Activated CD8-positive, alpha-beta memory T cell treated with anti-CD3 and anti-CD28 coated beads for 4 hours (primary cell): ENCODE measurements around the gene ADAM23.

ENCODE experiments used
- DNase-seq, 2 donors: peaks; one replicate each; pipeline ENCODE4 v3.0.0-alpha.2; 2020; ENCODE audit warnings: low read depth in 2 of 2

ADAM23 gene

DNA sequence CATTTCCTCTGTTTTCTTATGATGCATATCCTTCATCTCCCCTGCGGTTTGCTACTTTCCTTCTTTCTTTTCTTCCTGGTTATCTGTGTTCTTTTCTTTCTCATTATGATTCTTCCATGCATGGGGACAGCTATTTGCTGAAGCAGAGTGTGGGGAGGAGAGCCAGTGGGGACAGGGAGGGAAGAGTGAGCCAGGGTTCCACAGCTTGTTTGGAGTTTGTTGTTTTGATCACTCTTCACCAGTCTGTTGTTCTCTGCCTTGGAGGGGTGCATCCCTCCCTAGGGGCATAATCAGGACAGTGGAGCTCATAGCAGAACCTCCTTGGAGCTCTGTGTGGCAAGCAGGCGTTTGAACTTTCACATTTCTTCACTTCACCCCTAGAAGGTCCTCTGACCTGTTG lies 68.0 kb downstream of the ADAM23 start:
- no peak for DNase-seq

DNA sequence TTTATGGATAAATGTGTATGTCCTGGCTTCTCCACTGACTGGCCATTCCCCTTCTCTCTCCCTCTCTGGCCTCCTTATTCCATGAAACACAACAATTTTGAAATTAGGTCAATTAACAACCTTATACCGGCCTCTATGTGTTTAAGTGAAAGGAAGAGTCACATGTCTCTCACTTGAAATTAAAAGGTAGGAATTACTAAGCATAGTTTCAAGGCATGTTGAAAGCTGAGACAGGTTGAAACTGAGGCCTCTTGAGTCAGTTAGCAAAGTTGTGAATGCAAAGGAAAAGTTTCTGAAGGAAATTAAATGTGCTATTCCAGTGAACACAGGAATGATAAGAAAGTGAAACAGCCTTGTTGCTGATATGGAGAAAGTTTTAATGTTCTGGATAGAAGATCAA lies 69.7 kb downstream of the ADAM23 start:
- no peak for DNase-seq

DNA sequence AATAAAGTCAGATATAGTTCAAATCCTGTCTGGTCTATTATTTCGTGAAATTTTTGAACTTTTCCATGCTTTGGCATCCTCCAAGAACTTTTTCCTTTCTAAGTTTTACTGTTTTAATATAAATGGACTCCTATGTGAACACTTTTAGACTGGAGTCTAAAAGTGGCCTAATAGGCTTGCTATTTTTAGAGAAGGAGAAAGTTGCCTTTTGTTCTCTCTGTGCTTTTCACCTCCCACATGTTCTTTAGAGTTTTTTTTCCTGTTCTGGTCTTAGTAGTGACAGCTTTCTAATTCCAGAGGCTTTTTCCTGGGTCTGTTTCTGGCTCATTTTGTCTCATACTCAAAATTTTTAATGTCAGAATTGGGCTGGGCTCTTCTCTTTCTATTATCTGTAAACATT lies 72.2 kb downstream of the ADAM23 start:
- no peak for DNase-seq

DNA sequence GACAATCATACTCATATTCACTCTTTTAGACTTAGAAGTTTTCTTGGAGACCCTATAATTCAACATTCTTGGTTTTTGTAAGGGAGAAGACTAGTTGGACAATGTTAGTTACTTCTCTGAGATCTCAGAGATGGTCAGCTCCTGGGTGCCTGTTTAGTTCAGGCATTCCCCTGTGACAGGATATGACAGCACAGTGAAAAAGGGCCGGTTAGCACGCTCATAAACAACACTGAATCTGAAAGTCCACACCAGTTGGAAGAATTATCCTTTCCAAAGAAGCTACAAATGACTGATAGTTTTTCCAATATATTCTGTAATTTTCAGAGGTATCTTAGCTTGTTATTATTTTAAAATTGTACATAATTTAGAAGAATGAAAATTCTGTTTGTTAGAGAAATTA lies 75.7 kb downstream of the ADAM23 start:
- DNase-seq, result no peak

DNA sequence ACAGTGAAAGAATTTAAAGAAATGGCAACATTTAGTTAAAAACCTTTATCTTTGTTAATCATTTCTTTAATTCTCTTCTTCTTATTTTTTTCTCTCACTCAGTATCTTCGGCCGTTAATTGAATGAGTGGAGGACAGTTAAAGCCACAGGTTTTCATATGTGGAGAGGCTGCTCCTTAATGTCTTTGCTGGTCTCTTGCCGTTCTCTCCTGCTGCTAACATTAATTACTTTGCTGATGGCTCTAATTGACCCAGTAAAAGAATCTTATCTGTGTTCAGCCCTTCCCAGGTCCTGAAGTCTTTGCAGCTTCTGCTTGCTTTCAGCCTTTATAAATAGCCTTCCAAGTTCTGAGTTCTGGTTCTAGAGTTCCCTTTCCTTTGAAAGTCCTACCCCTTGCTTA lies 77.1 kb downstream of the ADAM23 start:
- DNase-seq, result no peak

DNA sequence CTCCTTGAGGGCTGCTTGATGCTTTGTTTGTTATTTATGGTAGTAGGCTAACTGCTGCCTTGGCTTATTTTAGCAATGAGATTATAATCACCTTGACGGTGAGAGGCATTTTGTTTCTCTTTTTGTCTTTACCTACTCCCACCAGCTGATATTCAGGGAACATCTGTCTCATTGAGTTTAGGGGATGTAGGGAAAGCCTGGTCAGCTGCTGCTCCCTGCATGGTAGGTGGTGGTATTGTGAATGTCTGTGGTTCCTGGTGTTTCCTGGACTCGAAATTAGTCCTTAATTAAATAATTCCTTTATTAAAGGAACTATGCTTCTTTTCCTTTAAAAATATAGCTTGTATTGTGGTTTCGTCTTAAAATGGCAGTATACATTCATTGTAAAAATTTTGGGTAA lies 77.8 kb downstream of the ADAM23 start:
- no peak for DNase-seq

DNA sequence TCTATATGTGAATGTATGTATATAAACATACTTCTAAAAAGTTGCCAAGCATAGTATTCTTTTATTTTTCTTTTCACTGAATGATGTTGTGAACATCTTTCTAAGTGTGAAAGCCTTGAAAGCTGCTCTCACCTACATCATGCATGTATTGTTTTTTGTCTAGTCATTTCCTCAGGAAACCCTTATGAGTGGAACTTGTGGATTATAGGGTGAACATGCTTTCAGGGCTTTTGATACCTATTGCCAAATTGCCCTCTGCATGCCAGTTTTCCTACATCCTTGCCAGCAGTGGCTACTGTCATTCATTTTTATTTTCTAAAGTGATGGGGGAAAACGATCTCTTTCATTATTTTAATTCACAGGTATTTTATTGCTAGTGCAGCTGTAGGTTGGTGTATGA lies 78.3 kb downstream of the ADAM23 start:
- DNase-seq, result no peak

DNA sequence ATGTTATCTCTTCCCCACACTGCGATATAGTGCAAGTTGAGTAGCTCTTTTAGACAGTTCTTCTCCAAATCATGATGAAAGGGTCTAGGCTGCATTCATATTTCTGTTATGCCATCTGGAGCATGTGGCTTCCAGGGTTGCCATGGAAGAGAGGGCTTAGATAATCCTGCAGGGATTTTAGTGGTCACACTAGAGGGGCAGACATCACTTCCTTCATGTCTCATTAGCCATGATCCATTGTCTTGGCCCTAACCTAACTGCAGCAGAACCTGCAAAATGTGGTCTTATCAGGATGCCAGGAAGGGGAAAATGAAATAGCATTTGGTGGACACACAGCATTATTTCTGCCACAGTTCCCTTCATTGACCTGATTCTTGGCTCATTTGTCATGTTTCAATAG lies 83.1 kb downstream of the ADAM23 start:
- no peak for DNase-seq

DNA sequence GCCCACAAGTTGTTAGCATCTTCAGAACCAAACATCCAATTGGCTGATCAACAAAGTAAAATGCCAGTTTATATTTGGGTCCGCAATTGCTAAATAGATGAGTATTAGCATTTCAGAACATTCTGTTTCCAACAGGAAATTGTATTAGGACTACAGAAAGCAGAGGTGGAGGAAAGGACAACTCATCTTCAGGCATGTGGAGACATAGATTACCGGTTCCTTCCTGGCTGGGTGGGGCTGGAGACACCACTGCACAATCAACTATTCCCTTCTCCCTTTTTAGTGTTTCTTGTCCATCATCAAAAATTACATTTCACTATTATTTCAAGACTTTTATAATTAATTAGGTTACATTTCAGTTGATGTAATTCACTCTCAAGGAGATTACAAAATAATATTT lies 83.8 kb downstream of the ADAM23 start:
- no peak for DNase-seq

DNA sequence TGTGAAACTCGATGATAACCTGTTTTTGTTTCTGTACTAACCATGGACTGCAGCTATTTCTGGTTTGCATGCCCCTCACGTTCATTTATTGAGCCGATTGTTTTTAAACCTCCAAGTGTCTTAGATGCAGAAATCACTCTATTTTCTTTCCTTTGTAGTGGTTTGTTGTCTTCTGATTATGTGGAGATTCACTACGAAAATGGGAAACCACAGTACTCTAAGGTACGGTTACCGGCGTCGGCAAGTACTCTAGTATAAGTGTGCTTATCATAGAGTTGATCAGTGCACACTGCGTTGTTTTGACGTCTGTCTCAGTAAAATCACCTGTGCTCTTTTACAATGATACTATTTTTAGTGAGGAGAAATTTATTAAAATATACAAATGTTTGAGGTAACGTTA lies 87.4 kb downstream of the ADAM23 start:
- DNase-seq, result no peak

DNA sequence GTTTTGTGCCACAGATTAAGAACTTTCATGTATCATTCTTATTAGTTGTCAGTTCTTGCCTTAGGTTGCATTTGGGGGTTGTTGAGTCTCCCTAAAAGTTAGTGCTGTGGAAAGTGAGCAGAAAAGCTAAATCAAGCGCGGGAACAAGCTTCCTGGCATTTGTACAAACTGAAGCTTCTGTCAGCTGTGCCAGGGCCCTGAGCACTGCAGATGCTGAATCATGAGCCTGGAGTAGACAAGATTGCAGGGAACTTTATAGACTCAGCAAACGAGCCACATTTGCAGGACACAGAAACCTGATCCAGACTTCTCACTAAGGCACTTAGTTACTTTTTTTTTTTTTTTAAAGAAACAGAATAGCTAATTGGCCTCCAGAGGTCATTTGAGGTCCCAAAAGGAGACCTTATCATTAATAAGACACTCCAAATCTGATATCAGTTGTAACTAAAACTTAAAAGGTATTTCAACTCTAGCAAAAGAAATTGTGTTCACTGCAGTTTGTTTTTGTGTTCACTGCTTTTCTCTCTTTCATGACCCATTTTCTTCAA lies 88.7 kb downstream of the ADAM23 start:
- DNase-seq, result no peak

DNA sequence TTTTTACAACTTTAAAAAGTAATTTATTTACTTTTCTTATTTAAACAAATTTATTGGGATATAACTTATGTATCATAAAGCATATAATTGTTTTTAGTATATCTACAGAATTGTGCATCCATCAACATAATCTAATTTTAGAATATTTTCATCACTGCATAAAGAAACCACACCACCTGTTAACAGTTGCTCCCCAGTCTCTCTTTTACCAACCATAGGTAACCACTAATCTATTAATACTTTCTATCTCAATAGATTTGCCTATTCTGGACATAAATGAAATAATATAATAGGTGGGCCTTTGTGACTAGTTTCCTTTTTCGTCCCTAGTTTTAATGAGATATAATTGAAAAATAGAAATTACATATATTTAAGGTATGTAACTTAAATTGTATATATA lies 90.6 kb downstream of the ADAM23 start:
- DNase-seq, result no peak

DNA sequence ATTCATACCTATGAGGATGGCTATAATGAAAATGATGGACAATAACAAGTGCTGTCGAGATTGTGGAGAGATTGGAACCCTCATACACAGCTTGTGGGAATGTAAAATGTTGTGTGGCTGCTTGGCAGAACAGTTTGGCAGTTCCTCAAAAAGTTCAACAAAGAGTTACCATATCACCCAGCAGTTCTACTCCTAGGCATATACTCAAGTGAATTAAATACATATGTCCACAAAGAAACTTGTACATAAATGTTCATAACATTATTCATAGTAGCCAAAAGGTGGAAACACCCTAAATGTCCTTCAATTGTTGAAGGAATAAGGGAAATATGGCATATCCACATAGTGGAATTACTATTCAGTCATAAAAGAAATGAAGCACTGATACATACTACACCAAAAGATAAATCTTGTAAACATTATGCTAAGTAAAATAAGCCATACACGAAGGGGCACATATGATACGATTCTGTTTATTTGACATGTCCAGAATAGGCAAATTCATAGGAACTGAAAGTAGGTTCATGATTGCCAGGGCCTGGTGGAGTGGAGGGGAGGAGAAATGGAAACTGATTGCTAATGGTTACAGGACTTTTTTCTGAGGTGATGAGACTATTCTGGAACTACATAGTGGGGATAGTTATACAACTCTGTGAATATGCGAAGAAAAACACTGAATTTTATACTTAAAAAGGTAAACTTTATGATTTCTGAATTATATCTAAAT lies 92.1 kb downstream of the ADAM23 start:
- DNase-seq, result no peak

DNA sequence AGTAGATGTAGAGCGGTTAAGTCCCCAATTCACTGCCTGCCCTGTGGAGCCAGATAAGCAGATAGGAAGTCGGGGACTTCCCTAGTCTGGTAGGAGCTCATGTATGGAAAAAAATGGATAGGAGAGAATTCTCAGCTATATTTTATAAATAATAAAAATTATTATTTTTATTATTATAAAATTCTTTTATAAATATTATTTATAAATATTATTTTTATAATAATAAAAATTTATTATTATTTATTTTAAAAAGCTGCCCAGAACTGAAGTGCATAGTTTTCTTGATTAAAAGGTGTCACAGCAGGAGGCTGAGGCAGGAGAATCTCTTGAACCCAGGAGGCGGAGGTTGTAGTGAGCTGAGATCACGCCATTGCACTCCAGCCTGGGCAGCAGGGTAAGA lies 97.4 kb downstream of the ADAM23 start:
- DNase-seq, result no peak

DNA sequence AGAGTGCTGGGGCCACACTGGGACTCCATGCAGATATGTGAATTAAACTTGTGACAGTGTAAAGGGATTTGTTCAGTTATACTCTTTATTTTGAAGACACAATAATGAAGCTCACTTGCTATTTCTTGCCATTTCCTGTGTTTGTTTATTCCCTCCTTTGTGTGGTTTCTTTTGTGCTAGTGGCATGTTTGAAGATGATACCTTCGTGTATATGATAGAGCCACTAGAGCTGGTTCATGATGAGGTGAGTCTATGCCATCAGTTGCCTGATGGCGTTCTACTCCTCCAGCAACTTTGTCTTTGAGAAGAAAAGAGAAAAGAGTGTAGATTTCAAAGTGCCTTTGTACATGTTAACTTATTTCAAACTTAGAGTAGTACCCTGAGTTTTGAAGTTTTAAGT lies 99.7 kb downstream of the ADAM23 start:
- no peak for DNase-seq

DNA sequence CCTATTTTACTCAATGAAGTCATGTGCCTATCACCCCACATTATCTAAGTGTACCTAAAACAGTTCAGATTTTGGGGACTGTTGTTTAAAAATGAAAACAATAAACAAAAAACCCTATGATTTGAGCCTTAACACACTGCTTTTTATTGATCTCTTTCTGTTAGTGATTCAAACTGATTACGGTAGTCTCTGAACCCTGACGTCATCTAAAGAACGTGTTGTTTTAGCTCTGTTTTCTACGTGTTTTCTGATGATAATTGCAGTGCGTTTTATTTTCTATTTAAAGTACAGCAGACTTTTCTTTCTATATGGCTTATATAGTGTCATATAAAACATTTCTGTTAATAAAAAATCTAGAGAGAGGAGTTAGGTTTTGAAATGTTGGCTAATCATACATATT lies 105.1 kb downstream of the ADAM23 start:
- no peak for DNase-seq

DNA sequence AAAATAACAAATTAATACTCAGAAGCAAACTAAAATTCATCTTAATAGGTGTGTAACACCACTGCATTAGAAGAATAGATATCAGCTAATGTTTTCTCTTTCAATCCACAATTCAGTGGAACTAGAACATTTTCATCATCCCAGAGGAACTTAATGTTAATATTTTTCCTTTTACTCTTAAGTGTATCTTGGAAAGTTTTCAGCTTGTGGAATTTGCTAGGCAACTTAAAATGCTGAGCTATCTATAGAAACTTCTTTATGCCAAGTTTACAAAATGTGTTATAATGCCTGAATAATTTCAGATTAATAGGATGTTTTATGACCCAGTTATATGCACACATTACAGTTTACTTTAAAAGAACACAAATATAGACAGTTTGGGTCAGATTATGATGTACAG lies 112.4 kb downstream of the ADAM23 start:
- no peak for DNase-seq

DNA sequence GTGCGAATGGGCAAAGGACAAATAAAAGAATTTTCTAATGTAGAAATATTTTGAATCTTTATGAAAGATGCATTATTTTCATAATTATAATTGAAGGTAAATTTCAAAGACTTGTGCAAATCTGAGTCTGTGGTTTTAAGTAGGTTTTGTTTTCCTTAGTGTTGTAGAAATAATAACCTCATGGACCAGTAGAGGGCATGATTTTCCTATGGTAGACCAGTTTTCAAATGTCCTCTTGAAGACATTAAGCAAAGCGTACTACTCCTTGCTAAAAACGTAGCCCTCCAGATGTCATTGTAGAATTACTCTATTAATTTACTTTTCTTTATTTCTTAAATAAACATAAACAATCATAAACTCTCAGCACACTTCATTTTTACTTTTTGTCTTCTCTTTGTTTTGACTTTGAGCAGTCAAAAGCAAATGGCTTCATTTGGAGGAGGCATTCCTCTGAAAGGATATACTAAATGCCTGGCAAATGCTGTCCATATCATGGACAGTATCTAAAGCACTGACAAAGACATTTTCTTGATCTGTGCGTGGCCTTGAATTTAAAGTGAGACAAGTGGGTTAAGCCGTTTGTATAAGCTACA lies 113.1 kb downstream of the ADAM23 start:
- no peak for DNase-seq

DNA sequence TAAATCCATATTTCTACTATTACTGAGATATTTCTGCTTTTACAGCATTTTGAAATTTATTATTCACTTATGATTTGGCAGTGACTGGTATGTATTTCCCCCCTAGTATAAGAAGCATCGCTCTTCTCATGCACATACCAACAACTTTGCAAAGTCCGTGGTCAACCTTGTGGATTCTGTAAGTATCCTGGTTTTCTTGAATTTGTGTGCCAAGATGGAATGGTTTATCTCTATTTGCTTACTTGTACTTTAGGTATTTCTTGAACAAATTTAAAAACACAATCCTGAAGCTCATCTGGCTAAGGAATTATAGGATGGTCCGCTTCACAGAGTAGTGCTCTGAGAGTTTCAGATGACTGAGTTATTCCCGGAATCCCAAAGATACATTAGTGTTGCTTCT lies 114.0 kb downstream of the ADAM23 start:
- DNase-seq, result no peak

DNA sequence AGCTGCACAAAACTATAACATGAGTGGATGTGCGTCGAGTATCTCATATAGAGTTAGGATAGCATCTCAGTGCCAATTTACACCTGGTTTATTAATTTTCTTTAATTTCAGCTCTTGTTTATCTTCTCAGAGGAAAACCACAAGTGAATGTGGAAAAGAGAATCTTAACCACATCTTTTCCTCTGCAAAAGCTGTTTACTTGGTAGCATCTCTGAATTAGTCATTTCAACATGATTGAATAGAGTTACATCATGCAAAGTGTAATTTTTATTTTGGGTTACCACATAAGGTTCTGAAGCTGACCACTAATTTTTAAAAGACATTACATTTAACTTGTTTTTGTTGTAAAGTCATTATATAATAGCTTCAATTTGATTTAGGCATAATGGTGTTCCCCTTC lies 115.2 kb downstream of the ADAM23 start:
- DNase-seq, result no peak

DNA sequence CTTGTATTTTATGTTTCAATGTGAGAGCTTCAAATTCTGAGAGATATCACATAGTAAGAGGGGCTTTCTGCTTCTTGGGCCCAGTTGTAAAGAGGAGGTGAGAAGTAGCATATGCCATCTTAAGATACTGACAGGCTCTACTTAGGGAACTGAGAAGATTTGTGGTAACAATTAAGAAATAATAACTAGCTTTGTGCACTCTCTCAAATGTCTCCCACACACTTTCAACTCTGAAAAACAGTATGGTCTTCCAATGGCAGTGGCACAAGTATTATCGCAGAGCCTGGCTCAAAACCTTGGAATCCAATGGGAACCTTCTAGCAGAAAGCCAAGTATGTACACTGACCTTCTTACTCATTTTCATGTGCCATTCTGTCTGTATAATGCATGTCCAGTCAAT lies 118.6 kb downstream of the ADAM23 start:
- DNase-seq, result no peak

DNA sequence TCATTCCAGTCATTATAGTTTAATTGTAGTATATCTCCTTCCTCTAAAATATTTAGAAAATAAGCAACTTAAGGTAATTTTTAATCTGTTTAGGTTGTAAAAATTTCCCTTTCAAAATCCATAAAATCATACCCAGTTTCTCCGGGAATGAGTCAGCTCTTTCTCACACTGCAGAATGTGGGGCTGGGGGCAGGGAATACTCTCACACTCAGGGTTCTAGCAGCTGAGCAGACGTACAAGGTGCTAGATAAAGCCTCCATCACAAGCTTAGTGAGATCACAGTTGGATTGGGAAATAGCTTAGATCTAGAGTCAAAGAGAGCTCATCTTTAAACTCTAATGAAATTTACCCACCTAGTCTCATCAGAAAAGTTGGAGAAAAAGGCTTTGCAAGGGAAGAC lies 119.0 kb downstream of the ADAM23 start:
- no peak for DNase-seq

DNA sequence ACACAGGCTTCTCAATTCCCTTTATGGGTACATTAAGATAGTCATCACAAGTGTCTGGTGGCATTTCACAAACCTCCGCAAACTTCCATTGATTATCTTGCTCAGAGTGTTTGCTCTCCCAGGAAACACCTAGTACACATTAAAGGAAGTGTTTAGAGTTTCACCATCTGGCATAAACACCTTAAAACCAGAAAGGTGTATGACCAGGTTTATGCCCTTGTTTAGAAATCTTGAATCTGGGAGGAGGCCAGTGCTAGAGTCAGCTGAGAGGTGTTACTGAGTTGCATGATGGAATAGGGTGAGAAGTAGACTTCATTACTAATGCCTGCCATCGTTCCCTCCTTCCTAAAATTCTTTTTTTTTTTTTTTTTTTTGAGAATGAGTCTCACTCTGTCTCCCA lies 120.0 kb downstream of the ADAM23 start:
- no peak for DNase-seq

DNA sequence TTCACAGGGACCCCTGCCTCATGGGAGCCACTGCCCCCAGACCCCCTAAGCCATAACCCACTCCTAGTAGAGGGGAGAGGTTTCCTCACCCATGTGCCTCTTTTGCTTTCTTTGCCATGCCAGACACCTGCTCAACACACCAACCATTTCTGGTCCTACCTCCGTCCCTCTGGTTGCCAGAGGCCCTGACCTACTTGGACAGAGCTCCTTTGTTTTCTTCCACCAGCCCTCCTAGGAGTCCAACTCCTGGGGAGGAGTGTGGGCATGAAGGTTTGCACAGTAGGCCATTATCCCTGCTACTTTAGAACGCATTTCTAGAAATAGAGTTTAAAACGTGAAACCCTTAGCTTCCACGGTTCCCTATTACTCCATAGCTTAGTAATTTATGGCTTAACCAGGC lies 122.3 kb downstream of the ADAM23 start:
- DNase-seq, result no peak
